Neutrophil (primary cell): ENCODE measurements around the gene PRPSAP1.

Experiments
- H3K27ac ChIP-seq: fragments of 200-600 bp; sonication (generic); 2 replicates; pipeline ENCODE4 v1.5.1; 2016; ENCODE audit warnings: mild to moderate bottlenecking, moderate library complexity
- H3K27me3 ChIP-seq: fragments of 200-600 bp; sonication (generic); 2 replicates; pipeline ENCODE4 v1.6.0; 2016; ENCODE audit warnings: mild to moderate bottlenecking
- H3K36me3 ChIP-seq: fragments of 200-600 bp; sonication (generic); 2 replicates; pipeline ENCODE4 v1.5.1; 2017
- H3K4me1 ChIP-seq, 2 experiments: fragments of 200-600 bp in 1 of 2; sonication (generic) in 1 of 2; 1 replicate in 1 of 2; 2 replicates in 1 of 2; pipeline versions ENCODE4 v1.5.1 to v1.6.1; 2013 to 2016; ENCODE audit warnings: low read depth in 1 of 2, low read length in 1 of 2, mild to moderate bottlenecking in 1 of 2, moderate library complexity in 1 of 2; ENCODE audit not compliant: control insufficient read depth in 1 of 2, insufficient read depth in 1 of 2
- H3K4me3 ChIP-seq, 2 experiments: fragments of 200-600 bp in 1 of 2; sonication (generic) in 1 of 2; 1 replicate in 1 of 2; 2 replicates in 1 of 2; pipeline ENCODE4 v1.5.1; 2013 to 2016; ENCODE audit warnings: low read depth in 1 of 2, low read length in 1 of 2, mild to moderate bottlenecking in 1 of 2, moderate library complexity in 1 of 2
- H3K9me3 ChIP-seq: fragments of 200-600 bp; sonication (generic); 2 replicates; pipeline ENCODE4 v1.5.1; 2016
- CTCF ChIP-seq: fragments of 200-600 bp; sonication (generic); IDR thresholded peaks from 2 replicates; pipeline ENCODE4 v1.5.1; 2016; ENCODE audit warnings: antibody characterized with exemption

Gene PRPSAP1

GRCh38 chr17:76261421-76262215, 92.1 kb downstream of the PRPSAP1 start:
- Histone ChIP-seq H3K36me3 (no peaks in the 10 kb centered on the region), H3K27me3 (no peaks in the 10 kb centered on the region), H3K4me3 (peak overlapping the region; percentile 25 to 36), H3K27ac (peak overlapping the region; percentile 96), H3K4me1 (peaks cover 56 to 57% of the 10 kb centered on the region in 2 experiments), H3K9me3 (no peaks in the 10 kb centered on the region)
- TF ChIP-seq CTCF = peak; percentile 19

DNA sequence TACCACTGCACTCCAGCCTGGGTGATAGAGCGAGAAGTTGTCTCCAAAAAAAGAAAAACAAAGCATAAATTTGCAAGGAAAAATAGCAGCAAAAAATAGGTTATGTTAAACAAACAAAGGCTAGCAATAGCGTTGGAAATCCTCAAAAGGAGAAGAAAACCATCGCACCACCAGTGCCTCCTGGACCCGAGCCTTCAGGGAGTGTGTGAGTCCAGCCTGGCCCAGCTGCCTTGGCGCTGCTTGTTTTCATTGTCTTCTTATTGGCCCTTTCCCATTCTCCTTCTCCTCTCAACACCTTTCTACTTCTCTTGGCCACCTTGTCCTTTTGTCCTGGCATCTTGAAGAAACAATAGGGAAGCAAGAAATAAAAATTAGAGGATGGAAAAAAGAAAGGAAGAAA, 93.0 kb downstream of the PRPSAP1 start:
- Histone ChIP-seq H3K9me3 (no peaks in the 10 kb centered on the region), H3K27me3 (no peaks in the 10 kb centered on the region), H3K27ac (peak overlapping the region; percentile 64), H3K36me3 (no peaks in the 10 kb centered on the region), H3K4me3 (no peak overlapping the region), H3K4me1 (peaks cover 52 to 57% of the 10 kb centered on the region in 2 experiments)
- TF ChIP-seq CTCF = no peak

GRCh38 chr17:76260220-76260619, 93.5 kb downstream of the PRPSAP1 start:
- H3K4me3 ChIP-seq = no peak overlapping the region
- H3K27me3 ChIP-seq = no peaks in the 10 kb centered on the region
- no peaks in the 10 kb centered on the region for H3K9me3 ChIP-seq
- no peaks in the 10 kb centered on the region for H3K36me3 ChIP-seq
- peaks cover 52 to 57% of the 10 kb centered on the region in 2 experiments for H3K4me1 ChIP-seq
- peak overlapping the region; percentile 64 for H3K27ac ChIP-seq
- no peak for TF ChIP-seq CTCF
